Measurements from ENCODE around the gene DCAF12. TPM values are rescaled to one million over a fixed set of nuclear protein-coding genes. Genes with fewer than 3 reads are reported as not detected.

DCAF12 gene
- total RNA-seq, 4 donors from 2014 or later = 24.1 to 33.5 (median 31.0) TPM

DNA sequence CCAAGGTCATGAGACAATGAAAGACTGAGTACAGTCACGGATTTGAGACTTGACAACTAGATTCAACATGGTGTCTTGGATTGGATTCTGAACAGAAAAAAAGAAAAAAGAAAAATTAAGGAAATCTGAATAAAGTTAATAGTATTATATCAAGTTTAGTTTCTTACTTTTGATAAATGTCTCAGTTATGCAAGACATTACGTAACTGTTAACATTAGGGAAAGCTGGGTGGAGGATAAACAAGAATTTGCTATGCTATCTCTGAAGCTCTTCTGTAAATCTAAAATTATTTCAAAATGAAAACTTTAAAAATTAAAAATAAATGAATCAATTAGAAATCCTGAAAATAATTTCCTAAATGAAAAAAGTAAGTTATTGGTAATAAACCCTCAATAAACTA, 14.4 kb upstream of the DCAF12 start:
- TF ChIP-seq, protein P1, sequence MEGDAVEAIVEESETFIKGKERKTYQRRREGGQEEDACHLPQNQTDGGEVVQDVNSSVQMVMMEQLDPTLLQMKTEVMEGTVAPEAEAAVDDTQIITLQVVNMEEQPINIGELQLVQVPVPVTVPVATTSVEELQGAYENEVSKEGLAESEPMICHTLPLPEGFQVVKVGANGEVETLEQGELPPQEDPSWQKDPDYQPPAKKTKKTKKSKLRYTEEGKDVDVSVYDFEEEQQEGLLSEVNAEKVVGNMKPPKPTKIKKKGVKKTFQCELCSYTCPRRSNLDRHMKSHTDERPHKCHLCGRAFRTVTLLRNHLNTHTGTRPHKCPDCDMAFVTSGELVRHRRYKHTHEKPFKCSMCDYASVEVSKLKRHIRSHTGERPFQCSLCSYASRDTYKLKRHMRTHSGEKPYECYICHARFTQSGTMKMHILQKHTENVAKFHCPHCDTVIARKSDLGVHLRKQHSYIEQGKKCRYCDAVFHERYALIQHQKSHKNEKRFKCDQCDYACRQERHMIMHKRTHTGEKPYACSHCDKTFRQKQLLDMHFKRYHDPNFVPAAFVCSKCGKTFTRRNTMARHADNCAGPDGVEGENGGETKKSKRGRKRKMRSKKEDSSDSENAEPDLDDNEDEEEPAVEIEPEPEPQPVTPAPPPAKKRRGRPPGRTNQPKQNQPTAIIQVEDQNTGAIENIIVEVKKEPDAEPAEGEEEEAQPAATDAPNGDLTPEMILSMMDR (IDR thresholded peaks at IDR 0.05; ENCODE audit: low read depth) = no peak

- TF ChIP-seq, protein P1 (IDR thresholded peaks at IDR 0.05; ENCODE audit: low read depth) = no peak
Observed at GRCh38 chr9:34139477-34140146, 13.1 kb upstream of the DCAF12 start.

DNA sequence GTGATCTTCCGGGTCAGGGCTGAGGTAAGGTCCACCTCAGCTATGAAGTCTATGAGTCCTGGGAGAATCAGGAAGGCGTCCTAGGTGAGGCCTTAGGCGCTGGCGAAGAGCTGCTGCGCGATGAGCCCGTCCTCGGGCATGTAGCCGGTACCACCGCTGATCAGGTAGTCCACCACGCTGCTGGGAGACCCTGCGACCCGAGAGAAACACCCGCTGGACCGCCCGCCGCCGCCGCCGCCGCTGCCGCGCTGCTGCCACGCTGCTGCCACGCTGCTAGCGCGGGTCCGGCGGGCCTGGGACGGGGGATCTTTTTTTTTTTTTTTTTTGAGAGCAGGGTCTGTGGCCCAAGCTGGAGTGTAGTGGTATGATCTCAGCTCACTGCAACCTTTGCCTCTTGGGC, 8.0 kb upstream of the DCAF12 start:
- TF ChIP-seq, protein P1 (IDR thresholded peaks at IDR 0.05; ENCODE audit: low read depth) = no peak

DNA sequence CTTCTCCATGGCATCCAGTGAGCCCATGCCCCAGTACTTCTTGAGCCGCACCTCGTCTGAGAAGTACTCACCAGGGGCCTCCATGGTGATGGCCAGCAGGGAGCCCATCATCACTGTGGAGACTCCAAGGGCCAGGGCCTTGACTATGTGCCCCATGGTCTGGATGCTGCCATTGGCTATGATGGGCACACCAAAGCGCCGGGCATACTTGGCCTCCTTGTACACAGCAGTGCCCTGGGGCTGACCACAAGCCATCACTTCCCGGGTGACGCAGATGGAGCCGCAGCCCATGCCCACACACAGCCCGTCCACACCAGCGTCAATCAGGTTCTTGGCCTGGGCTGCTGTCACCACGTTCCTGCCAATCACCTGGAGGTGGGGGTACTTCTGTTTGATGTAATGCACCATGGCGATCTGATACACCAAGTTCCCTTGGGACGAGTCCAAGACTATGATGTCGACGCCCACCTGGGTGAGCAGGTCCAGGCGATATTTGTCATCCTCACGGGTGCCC, 7.0 kb upstream of the DCAF12 start:
- TF ChIP-seq, protein P1 (IDR thresholded peaks at IDR 0.05; ENCODE audit: low read depth) = no peak

GRCh38 chr9:34131571-34131970, 5.1 kb upstream of the DCAF12 start:
- TF ChIP-seq, protein P1 (IDR thresholded peaks at IDR 0.05; ENCODE audit: low read depth) = no peak

GRCh38 chr9:34127035-34127948, 794 bp upstream of the DCAF12 start:
- TF ChIP-seq, protein P1 (IDR thresholded peaks at IDR 0.05; ENCODE audit: low read depth) = no peak

DNA sequence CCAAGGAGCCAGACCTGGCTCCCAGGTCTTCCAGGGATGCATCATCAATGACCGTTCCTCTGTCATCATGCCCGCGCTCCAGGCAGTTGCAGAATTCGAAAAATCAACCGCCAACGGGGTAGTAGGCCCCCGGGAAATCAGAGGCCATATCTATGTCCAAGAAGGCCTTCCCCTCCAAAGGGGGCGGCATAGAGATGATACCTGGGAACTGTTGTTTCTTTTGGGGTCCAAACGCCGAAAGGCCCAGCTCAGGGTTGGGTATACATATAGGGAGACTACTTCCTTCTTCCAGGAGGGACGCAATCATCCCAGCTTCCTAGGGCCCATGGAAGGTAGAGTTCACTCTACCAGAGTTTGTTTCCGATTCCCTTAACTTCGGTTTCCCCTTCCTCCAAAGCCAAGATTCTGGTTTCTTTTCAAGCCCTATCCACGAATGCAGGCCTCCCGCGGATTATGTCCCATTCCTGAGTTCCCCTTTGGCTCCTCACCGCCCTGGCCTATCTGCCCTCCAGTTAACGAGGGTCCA, 754 bp downstream of the DCAF12 start:
- TF ChIP-seq, protein P1 (IDR thresholded peaks at IDR 0.05; ENCODE audit: low read depth) = no peak
